ENCODE data around the gene IKZF1.

The IKZF1 gene

GRCh38 chr7:50310361-50310760, 5.8 kb downstream of the IKZF1 start:
- Histone ChIP-seq H3K79me2 (ENCODE audit: control insufficient read depth, insufficient read depth, low read length, unreplicated experiment) (no peaks in the 10 kb centered on the region), H3K4me3 (ENCODE audit: low read depth, low read length) (no peak overlapping the region), H3K36me3 (ENCODE audit: insufficient read depth, low read length) (no peaks in the 10 kb centered on the region), H3K4me1 (ENCODE audit: control insufficient read depth, insufficient read depth, low read length, unreplicated experiment) (no peaks in the 10 kb centered on the region), H3K27ac (ENCODE audit: low read depth, low read length) (no peak overlapping the region), H2AFZ (ENCODE audit: low read length, unreplicated experiment) (no peak overlapping the region), H3K27me3 (ENCODE audit: insufficient read depth, low read length) (peaks cover 93% of the 10 kb centered on the region)

- peaks cover 93% of the 10 kb centered on the region for H3K27me3 ChIP-seq (ENCODE audit: insufficient read depth, low read length)
- no peaks in the 10 kb centered on the region for H3K4me1 ChIP-seq (ENCODE audit: control insufficient read depth, insufficient read depth, low read length, unreplicated experiment)
- H2AFZ ChIP-seq (ENCODE audit: low read length, unreplicated experiment), result no peak overlapping the region
- H3K27ac ChIP-seq (ENCODE audit: low read depth, low read length), result no peak overlapping the region
- H3K36me3 ChIP-seq (ENCODE audit: insufficient read depth, low read length), result no peaks in the 10 kb centered on the region
- H3K4me3 ChIP-seq (ENCODE audit: low read depth, low read length), result no peak overlapping the region
- no peaks in the 10 kb centered on the region for H3K79me2 ChIP-seq (ENCODE audit: control insufficient read depth, insufficient read depth, low read length, unreplicated experiment)
Measured at GRCh38 chr7:50310956-50311355, 6.4 kb downstream of the IKZF1 start.

GRCh38 chr7:50312250-50313162, 8.0 kb downstream of the IKZF1 start:
- no peak overlapping the region for H3K4me3 ChIP-seq (ENCODE audit: low read depth, low read length)
- no peak overlapping the region for H2AFZ ChIP-seq (ENCODE audit: low read length, unreplicated experiment)
- no peaks in the 10 kb centered on the region for H3K79me2 ChIP-seq (ENCODE audit: control insufficient read depth, insufficient read depth, low read length, unreplicated experiment)
- no peaks in the 10 kb centered on the region for H3K4me1 ChIP-seq (ENCODE audit: control insufficient read depth, insufficient read depth, low read length, unreplicated experiment)
- no peaks in the 10 kb centered on the region for H3K36me3 ChIP-seq (ENCODE audit: insufficient read depth, low read length)
- peaks cover 92% of the 10 kb centered on the region for H3K27me3 ChIP-seq (ENCODE audit: insufficient read depth, low read length)
- no peak overlapping the region for H3K27ac ChIP-seq (ENCODE audit: low read depth, low read length)

- H3K79me2 ChIP-seq (ENCODE audit: control insufficient read depth, insufficient read depth, low read length, unreplicated experiment), result no peaks in the 10 kb centered on the region
- no peak overlapping the region for H3K27ac ChIP-seq (ENCODE audit: low read depth, low read length)
Measured at GRCh38 chr7:50314836-50315592, 10.5 kb downstream of the IKZF1 start.

GRCh38 chr7:50315739-50316671, 11.5 kb downstream of the IKZF1 start:
- no peaks in the 10 kb centered on the region for H3K79me2 ChIP-seq (ENCODE audit: control insufficient read depth, insufficient read depth, low read length, unreplicated experiment)
- H3K36me3 ChIP-seq (ENCODE audit: insufficient read depth, low read length), result no peaks in the 10 kb centered on the region
- H3K4me1 ChIP-seq (ENCODE audit: control insufficient read depth, insufficient read depth, low read length, unreplicated experiment), result no peaks in the 10 kb centered on the region

More at GRCh38 chr7:50314836-50315592, 10.5 kb downstream of the IKZF1 start:
- peaks cover 84% of the 10 kb centered on the region for H3K27me3 ChIP-seq (ENCODE audit: insufficient read depth, low read length)
- H2AFZ ChIP-seq (ENCODE audit: low read length, unreplicated experiment), result no peak overlapping the region
- no peaks in the 10 kb centered on the region for H3K36me3 ChIP-seq (ENCODE audit: insufficient read depth, low read length)
- no peak overlapping the region for H3K4me3 ChIP-seq (ENCODE audit: low read depth, low read length)
- H3K4me1 ChIP-seq (ENCODE audit: control insufficient read depth, insufficient read depth, low read length, unreplicated experiment), result no peaks in the 10 kb centered on the region

GRCh38 chr7:50317221-50317678, 12.7 kb downstream of the IKZF1 start:
- Histone ChIP-seq H3K4me3 (ENCODE audit: low read depth, low read length) (no peak overlapping the region), H3K4me1 (ENCODE audit: control insufficient read depth, insufficient read depth, low read length, unreplicated experiment) (no peaks in the 10 kb centered on the region), H2AFZ (ENCODE audit: low read length, unreplicated experiment) (no peak overlapping the region), H3K27ac (ENCODE audit: low read depth, low read length) (no peak overlapping the region), H3K27me3 (ENCODE audit: insufficient read depth, low read length) (peaks cover 79% of the 10 kb centered on the region), H3K36me3 (ENCODE audit: insufficient read depth, low read length) (no peaks in the 10 kb centered on the region), H3K79me2 (ENCODE audit: control insufficient read depth, insufficient read depth, low read length, unreplicated experiment) (no peaks in the 10 kb centered on the region)

More at GRCh38 chr7:50315739-50316671, 11.5 kb downstream of the IKZF1 start:
- Histone ChIP-seq H3K27me3 (ENCODE audit: insufficient read depth, low read length) (peaks cover 82% of the 10 kb centered on the region), H3K27ac (ENCODE audit: low read depth, low read length) (no peak overlapping the region), H2AFZ (ENCODE audit: low read length, unreplicated experiment) (no peak overlapping the region), H3K4me3 (ENCODE audit: low read depth, low read length) (no peak overlapping the region)

GRCh38 chr7:50317697-50318669, 13.5 kb downstream of the IKZF1 start:
- Histone ChIP-seq H3K79me2 (ENCODE audit: control insufficient read depth, insufficient read depth, low read length, unreplicated experiment) (no peaks in the 10 kb centered on the region), H3K27me3 (ENCODE audit: insufficient read depth, low read length) (peaks cover 76% of the 10 kb centered on the region), H2AFZ (ENCODE audit: low read length, unreplicated experiment) (no peak overlapping the region), H3K36me3 (ENCODE audit: insufficient read depth, low read length) (no peaks in the 10 kb centered on the region), H3K4me3 (ENCODE audit: low read depth, low read length) (no peak overlapping the region), H3K4me1 (ENCODE audit: control insufficient read depth, insufficient read depth, low read length, unreplicated experiment) (no peaks in the 10 kb centered on the region), H3K27ac (ENCODE audit: low read depth, low read length) (no peak overlapping the region)

- Histone ChIP-seq H3K79me2 (ENCODE audit: control insufficient read depth, insufficient read depth, low read length, unreplicated experiment) (no peaks in the 10 kb centered on the region), H3K27me3 (ENCODE audit: insufficient read depth, low read length) (peaks cover 63% of the 10 kb centered on the region)
Measured at GRCh38 chr7:50321487-50322067, 17.1 kb downstream of the IKZF1 start.

GRCh38 chr7:50324113-50324512, 19.6 kb downstream of the IKZF1 start:
- H3K4me3 ChIP-seq (ENCODE audit: low read depth, low read length), result no peak overlapping the region
- no peaks in the 10 kb centered on the region for H3K36me3 ChIP-seq (ENCODE audit: insufficient read depth, low read length)
- no peaks in the 10 kb centered on the region for H3K79me2 ChIP-seq (ENCODE audit: control insufficient read depth, insufficient read depth, low read length, unreplicated experiment)
- H3K27ac ChIP-seq (ENCODE audit: low read depth, low read length), result no peak overlapping the region
- peaks cover 58% of the 10 kb centered on the region for H3K27me3 ChIP-seq (ENCODE audit: insufficient read depth, low read length)
- H2AFZ ChIP-seq (ENCODE audit: low read length, unreplicated experiment), result no peak overlapping the region
- no peaks in the 10 kb centered on the region for H3K4me1 ChIP-seq (ENCODE audit: control insufficient read depth, insufficient read depth, low read length, unreplicated experiment)

More at GRCh38 chr7:50321487-50322067, 17.1 kb downstream of the IKZF1 start:
- Histone ChIP-seq H3K27ac (ENCODE audit: low read depth, low read length) (no peak overlapping the region), H3K4me3 (ENCODE audit: low read depth, low read length) (no peak overlapping the region), H3K36me3 (ENCODE audit: insufficient read depth, low read length) (no peaks in the 10 kb centered on the region), H2AFZ (ENCODE audit: low read length, unreplicated experiment) (no peak overlapping the region), H3K4me1 (ENCODE audit: control insufficient read depth, insufficient read depth, low read length, unreplicated experiment) (no peaks in the 10 kb centered on the region)
